ENCODE data around the gene MYO9A.
A peak's percentile ranks its signal among the peaks of the same experiment; 100 is the strongest.

MYO9A gene

DNA sequence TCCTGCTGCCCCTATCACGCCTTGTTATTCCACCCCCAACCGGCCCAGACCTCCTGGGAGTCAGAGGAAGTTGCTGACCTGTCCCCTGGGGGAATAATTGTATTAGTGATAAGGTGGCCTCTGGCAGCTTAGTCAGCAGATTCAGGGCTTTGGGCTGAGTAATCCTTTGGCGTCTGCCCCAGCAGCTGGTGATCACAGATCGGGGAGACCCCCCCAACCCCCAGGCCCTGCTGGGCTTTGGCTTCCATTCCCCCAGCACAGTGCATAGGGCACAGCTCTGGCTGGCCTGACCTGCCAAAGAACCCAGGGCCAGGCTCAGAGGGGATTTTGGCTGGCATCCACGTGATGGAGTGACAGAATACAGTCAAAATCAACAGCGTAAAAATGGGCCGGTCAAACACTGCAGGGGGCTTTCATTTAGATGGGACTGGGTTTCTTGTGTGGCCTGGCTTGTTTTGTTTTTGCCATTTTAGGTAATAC is 311.5 kb downstream of the MYO9A start:
- DNase-seq, result peak; percentile 46

DNA sequence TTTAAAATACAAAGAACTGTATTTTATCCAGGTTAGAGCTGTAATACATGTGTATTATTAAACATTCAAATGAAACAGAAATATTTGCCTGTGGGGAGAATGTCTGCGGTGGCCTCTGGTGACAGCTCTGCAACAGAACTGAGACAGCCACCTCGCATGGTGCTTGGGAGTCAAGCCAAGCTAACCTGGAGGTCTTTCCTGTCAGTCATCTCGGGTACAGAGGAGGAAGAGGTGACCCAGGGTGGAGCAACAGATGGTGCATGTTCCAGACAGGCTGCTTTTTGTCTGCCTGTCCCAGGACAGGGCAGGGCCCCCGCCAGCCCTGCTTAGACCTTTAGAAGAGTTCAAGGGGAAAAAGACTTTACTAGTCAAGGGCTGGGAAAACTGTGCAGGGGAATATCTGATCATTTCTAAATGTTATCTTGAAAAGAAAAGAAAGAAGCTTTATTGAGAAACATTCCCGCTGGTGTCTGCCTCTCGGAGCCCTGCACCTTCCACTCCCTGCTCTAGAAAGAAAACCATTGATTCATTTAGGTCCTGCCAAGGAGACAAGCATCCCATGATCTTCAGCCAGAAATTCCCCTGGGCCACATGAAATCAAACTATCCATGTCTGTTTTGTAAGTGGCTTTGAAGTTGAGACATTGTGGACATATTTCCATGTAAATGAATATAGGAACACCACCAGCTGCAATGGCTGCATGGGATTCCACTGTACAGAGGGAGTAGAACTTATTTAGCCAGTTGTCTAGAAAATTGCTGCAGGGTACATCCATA is 313.1 kb downstream of the MYO9A start:
- DNase-seq, result no peak

DNA sequence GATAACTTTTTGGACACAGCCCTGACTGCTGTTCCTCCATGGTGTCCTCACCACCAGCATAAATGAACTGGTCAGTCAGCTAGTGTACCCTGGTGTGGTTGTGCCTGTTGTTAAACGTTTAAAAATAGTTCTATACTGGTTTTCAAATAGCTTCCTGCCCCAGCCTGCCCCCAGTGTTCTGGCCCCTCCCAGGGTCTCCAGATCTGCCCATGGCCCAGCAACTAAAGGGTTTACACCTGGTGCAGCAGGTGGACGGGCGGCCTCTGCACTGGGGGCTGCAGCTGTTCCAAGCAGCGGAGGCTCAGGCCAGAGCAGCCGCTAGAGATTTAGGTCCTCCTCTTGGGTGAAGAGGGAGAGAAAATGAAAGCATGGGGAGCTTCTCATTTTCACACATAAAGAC is 313.7 kb downstream of the MYO9A start:
- DNase-seq, result no peak

DNA sequence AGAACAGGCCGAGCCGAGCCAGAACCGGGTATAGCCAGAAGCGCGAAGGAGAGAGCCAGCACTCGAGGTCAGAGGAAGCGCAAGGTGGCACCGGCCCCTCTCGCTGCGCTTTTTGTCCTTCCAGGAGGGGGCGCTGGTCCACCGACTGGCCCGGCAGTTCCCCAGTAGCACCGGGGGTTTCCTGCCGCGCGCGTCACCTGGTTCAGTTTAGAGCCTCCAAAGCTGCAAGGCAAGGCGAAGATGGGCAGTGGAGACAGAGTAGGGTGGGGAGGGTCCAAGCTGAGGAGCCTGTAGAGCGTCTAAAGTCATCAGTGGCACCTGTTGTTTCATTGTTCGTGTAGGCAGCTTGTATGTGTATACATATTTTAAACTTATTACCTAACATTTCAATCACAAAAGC is 315.2 kb downstream of the MYO9A start:
- DNase-seq, result no peak

DNA sequence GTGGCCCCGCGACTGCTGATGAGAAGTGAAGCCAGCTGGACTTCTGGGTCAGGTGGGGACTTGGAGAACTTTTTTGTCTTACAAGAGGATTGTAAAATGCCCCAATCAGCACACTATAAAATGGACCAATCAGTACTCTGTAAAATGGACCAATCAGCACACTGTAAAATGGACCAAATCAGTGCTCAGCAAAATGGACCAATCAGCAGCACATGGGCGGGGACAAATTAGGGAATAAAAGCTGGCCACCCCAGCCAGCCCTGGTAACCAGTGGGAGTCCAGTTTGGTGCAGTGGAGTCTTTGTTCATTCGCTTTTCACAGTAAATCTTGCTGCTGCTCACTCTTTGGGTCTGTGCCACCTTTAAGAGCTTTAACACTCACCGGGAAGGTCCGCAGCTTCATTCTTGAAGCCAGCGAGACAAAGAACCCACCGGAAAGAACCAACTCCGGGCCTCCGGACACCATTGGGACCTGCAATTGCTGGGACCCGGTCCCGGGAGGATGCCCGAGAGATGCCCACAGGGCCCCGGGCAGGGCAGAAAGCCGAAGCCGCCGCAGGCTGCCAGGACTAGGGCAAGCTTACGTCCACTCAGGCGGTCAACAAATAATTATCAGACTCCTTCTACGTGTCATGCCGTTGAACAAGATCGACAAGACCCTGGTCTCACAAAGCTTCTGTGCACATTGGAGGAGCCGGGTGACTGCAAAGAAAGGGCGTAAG is 315.9 kb downstream of the MYO9A start:
- DNase-seq, result no peak

DNA sequence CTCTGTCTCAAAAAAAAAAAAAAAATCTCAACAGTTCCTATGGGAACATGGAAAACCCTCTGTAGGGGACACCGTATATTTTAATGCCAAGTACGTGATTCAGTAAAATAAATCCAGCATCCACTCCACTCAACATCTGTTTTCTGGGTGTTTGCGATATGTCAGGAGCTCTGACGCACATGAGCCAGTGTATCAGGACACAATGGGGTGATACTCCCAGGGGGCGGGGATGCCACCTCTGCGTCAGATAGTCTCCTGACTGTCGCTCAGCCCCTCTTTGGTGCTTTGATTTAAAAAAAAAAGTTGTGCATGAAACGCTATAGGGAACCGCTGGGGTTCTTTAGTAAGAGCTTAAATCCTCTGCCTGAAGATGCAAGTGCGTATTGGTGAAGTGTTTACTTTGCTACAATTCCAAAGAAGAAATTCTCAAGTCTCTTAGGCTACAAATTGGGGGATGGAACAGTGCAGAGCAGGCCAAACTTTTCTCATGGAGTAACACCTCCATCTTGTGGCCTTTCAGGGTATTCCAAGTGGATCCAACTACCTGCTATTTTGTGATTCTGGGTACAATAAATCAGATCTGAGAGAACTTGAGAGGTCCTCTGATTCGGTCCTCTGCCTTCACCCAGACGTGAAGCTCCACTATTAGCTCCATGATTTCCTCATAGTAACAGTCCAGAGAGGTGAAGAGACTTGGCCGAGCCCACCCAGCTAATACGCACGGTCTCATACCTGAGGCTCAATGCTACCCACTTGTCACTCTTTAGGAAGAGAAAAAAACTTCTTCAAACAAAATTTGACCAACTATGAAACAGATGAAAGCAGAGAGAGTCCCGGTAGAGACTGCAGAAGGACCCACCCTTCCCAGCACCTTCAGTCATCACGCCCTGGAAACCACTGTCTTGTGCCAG is 316.9 kb downstream of the MYO9A start:
- peak; percentile 69 for DNase-seq

DNA sequence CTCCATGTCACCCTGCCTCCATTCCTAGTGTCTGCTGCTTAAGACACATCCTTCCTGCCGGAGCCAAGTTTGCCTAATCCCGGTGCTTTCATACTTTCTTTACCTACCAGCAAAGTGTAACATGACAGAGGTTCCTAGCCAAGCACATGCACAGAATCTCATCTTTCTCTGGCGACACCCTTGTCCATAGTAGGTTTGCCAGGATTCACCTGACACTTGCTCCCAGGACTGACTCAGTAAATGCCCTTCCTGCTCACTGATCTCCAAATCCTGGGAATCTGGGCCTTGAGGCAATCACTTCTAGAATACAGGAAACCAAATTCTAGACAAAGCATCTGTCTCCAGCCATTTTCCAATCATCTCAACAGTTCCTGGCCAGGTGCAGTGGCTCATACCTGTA is 317.8 kb downstream of the MYO9A start:
- DNase-seq, result no peak

DNA sequence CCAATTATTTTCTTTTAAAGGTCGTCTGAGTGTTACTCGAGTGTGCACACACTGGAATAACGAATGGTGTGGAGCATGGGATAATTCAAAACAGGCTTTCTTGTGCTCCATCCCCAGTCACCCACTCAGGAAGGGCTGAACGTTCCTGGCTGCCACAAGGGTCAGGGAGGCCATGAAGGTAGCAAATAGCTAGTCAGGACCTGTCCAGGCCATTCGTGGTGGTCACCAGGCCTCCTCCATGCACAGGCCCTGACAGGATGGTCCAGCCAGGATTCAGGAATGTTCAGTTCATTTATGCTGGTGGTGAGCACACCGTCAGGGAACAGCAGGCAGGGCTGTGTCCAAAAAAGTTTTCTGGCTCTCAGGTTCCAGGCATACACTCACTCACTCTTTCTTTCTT is 319.3 kb downstream of the MYO9A start:
- DNase-seq, result no peak

DNA sequence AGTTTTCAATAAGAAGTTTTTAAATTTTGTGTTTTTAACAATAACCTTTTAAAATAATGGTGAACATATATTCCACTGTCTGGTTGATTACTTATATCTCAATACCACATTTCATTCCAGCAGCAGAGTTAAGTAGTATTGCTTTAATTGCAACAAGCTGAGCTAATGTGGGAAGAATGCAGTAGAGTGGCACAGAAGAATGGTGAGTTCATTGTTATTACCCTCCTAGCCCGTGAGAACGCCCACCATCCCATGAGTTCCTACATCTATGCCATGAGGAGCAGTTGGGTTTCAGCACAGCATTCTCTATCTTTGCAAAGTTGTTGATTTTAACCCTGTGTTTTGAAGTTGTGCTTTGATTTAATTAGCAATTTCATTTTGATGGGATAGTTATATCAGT is 325.4 kb downstream of the MYO9A start:
- DNase-seq, result peak; percentile 84

DNA sequence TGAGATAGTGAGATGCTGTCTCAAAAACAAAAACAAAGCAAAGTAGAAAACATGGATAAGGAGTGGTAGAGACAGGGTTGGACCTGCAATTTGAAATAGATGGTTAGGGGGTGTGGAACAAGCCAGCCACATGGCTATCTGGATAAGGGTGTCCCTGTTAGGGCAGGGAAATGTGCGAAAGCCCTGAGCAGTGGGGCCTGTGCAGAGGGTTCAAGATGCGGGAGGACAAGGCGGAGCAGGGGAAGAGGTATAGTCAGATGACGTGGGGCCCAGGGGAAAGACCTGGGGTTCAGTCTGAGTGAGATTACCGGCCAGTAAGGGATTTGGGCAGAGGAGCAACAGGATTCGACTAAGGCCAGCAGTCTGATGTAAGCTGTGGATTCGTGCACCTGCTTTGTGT is 326.0 kb downstream of the MYO9A start:
- no peak for DNase-seq

DNA sequence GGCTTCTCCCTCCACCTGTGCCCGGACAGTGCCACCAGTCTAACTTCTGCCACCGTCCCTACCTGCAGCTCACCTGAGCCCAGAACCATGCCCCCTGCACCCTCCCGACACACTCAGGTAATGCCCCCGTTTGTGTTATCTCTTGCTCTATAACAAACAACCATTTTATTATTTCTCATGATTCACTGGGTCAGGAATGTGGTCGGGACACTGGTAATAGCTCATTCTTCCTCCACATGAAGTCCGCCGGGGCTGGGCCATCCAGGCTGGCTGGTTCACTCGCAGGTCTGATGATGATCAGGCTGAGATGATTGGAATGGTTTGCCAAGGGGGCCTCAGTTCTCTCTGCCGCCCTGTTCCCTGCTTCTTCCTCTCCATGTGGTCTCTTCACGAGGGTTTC is 327.9 kb downstream of the MYO9A start:
- peak; percentile 61 for DNase-seq

DNA sequence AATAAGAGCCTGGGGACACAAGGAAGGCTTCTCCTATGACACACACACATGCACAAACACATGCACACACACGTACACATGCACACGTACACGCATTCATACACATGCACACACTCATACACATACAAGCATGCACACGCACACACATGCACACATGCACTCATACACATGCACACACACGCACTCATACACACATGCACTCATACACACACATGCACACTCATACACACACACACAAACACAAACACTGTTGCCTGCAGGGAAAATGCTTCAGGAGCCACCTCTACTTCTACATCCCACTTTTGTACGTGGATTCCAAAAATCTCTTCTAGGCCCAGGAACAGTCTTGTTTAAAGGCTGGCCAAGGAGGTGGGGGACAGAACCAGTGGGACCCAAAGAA is 328.3 kb downstream of the MYO9A start:
- no peak for DNase-seq

DNA sequence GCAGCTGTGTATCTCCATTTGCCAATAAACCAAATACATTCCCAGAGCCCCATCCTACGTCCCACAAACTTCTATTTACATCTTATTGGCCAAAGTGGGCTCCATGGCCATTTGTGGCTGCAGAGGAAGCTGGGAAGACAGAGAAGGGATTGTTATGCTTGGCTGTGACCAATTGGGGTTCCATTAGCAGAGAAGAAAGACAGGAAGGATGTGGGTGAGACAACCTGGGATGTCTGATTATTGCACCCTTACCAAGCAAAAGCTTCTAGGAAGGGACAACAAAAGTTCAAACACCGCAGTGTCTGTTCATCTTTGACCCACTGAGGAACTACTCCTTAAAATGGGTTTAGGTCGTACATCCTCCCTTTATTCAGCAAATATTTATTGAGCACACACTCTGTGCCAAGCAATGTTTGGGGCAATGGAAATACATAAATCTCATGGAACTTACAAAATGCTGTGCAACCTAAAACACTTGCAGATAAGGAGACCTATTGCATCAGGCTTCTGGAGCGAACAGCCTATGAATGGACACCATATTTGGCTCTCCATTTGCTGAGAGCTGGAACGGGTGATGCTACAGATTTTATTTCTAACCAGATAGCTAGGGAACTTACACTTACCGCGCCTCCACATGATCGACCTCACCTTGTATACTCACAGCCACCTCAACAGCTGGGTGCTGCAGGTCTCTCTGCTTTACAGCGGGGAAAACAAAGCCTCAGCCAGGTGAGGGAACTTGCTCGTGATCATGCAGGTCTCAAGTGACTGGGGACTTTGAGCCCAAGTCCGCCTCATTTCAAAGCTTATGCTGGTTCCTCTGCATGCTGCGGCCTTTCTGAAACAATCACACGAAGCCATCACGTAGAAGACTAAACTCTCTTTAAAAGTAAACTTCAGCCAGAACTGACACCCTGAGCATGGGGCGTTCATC is 329.0 kb downstream of the MYO9A start:
- no peak for DNase-seq

DNA sequence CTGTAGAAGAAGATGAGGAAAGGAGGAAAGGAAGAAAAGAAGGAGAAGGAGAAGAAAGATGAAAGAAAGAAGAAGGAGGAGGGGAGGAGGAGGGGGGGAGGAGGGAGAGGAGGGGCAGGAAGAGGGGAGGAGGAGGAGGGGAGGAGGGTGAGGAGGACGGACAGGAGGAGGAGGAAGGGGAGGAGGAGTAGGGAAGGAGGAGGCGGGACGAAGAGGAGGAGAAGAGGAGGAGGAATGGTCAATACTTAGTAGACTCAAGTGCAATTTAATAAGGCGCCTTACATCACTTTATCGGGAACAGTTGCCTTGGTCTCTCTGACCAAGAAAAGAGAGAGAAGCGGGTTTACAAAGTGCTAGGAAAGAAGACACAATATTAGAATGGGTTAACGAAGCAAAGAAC is 331.3 kb downstream of the MYO9A start:
- DNase-seq, result no peak

DNA sequence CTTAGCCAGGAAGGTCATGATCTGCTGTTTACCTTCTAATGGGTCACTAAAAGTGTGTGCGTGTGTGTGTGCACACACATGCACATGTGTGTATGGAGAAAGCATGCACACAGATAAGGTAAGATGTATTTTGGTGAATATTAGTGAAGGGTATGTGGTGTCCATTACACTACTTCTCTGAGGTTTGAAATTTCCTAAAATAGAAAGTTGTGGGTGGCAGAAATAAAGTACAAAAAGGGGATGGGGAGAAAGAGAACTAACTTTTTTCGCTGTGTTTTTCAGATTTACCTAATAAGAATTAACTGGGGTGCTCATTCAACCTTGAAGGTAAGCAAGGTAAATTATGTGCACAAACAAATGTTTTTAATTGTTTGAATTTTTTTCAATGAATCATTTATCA is 332.0 kb downstream of the MYO9A start:
- DNase-seq, result no peak

DNA sequence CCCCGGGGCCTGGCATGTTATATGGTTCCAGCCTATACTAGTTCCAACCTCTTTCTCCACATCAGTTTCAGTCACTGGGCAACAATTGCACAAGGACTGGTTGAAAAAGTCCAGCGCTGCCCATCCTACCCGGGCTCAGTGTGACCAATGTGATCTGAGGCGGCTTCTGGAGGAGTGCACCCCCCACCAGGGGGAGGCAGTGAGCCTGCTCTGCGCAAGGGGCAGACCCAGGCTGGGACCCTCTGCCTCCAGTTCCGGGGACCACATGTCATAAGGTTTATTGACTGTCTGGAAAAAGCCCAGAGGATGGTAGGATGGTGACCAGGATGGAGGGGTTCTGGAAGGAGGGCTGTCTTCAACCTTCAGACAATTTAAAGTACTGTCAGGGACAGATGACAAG is 333.2 kb downstream of the MYO9A start:
- DNase-seq, result no peak

DNA sequence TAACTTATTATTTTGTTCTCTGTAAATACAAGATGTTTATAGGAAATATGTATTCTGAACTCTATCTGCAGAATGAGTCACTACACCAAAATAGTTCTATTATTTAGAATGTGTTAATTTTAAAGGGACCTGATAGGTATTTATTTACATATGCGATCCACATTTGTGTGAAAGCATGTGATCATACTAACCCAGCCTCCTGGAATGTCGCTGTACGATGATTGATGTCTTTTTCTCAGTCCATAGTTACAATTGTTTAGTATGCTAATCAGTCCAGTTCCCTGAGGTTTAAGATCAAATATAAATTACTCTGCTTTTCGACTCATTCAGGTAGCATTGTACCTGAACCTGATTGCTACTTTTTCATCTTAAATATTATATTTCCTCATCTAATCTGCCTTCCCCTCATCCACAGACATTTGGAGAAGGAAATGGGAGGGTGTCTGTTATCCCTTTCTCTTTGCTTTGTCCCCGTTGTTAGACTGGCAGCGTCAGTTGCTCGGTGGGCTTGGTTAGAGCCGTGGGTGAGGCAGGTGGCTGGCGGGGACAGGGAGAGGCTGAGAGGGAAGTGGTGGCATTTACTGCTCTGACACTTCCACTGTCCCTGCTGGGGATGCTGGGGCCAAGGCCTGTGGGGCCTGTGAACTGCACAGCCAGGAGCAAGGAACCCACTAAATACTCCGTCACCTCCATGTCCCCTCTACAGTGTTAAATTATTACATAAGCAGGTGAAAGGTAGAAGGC is 335.4 kb downstream of the MYO9A start:
- DNase-seq, result no peak

DNA sequence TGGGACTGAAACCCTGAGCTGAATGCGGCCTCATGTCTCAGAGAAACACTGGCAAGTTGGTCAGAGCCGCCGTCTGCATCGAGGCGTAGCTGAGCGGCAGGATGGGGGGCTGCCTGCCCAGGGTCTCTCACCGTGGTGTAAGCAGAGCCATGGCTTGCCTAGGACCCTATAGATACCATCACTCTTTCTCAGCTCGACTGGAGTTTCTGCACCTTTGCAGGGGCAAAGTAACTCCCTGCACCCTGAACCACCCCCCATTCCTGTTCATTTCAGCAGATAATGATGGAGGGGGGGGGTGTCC is 336.0 kb downstream of the MYO9A start:
- no peak for DNase-seq

DNA sequence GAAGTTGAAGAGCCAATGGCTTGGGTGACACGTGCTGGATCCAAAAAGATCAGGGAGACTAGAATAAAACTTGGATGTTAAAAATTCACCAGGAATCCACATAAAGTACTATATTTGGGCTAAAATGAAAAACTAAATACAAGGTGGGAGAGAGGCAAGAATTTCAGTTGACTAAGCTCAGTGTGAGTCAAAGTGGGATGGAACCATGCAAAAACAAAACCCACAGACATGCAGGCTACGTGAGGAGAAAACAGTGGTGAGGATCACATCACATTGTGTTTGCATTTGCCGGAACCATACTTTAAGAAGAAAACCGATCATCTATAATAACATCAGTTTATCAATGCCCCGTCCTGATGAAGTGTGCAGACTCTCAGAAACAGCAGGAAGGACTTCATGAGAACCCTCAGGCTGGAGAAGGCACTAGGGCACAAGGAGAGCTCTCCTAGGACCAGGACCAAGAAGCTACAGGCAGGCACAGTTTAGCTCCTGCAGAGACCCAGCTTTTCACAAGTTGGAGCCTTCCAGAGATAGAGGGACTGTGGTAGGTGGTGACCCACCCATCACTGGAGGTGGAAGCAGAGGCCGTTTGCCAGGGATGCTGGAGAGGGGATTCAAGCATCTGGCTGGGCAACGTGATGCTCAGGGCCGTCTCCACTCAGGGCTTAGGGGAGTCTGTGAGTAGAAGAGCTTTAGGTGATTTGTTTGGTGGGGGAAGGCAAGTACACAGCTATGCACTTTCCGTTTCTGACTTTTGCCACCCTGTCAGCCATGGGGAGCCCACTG is 336.6 kb downstream of the MYO9A start:
- DNase-seq, result peak; percentile 51

DNA sequence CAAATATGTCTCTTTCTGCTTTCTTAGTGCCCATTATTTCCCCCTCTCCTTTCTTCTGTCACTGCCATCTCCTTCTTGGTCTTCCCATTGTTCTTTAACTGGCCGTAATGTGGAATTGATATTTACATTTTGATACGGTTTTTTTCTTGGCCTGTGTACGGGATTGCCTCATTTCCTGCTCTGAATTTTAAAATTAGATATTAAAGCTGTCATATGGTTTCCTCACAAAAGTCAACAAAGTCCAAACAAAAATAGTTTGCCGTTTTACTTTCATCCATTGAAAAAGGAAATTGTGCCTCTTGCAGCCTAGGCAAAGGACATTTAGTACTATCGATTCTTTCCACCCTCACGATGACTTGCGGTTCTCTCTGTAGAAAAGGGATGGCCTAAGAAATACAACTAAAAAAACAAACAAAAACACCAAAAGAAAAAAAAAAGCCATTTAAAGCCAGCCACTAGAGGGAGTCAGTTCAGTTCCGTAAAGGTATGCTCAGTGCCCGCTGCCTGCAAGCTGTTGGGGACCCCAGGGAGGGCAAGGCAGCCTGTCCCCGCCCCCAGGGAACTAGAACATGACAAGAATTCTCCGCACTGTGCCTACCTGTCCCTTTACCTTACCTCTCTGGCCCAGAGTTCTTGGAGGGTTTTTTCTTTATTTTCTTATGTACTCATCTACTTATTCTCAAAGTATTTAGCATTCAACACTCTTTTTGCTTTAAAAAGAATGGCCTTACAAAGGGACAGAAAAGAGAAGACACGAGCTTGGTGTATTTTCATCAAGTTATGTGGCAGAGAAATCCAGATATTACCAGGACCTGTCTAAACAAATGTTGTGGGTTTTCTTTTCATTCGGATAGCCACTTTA is 337.6 kb downstream of the MYO9A start:
- DNase-seq, result peak; percentile 53

Measured in fibroblast of skin of back (primary cell).